HL-60 (cell line): ENCODE measurements around the gene TMEM252.

Experiments
- DNase-seq, 2 experiments: peaks; one replicate each; pipeline ENCODE4 v3.0.0-alpha.2; 2010 to 2020; ENCODE audit warnings: low read depth in 1 of 2, low spot score in 1 of 2
- H3K27ac ChIP-seq: fragments of 250-450 bp; sonication (Bioruptor Pico); replicated peaks from 2 replicates; pipeline ENCODE4 v1.5.1; 2020; ENCODE audit warnings: mild to moderate bottlenecking, moderate library complexity
- H3K27me3 ChIP-seq: fragments of 250-450 bp; sonication (Bioruptor Pico); 2 replicates; pipeline ENCODE4 v1.5.1; 2021; ENCODE audit warnings: mild to moderate bottlenecking, moderate library complexity; ENCODE audit not compliant: insufficient read depth, poor library complexity, severe bottlenecking
- H3K4me3 ChIP-seq: replicated peaks from 2 replicates; pipeline ENCODE4 v1.5.1; 2011; ENCODE audit warnings: mild to moderate bottlenecking, control low read depth, low read length; ENCODE audit not compliant: insufficient read depth
- CTCF ChIP-seq: IDR thresholded peaks from one replicate; pipeline ENCODE4 v1.5.1; 2011; ENCODE audit warnings: low read length, control low read depth, inconsistent platforms; ENCODE audit not compliant: insufficient read depth
- GABPA ChIP-seq: IDR thresholded peaks from 2 replicates; pipeline ENCODE4 v1.6.1; 2012; ENCODE audit warnings: low read depth
- POLR2AphosphoS5 ChIP-seq: IDR thresholded peaks from 2 replicates; pipeline ENCODE4 v1.6.1; 2012; ENCODE audit warnings: low read depth
- REST ChIP-seq: IDR thresholded peaks from 2 replicates; pipeline ENCODE4 v1.6.1; 2012; ENCODE audit warnings: low read depth; ENCODE audit not compliant: insufficient replicate concordance
- SPI1 ChIP-seq: IDR thresholded peaks from 2 replicates; pipeline ENCODE4 v1.6.1; 2012; ENCODE audit warnings: low read depth, mild to moderate bottlenecking, borderline replicate concordance

The TMEM252 gene

GRCh38 chr9:68507806-68508145, 32.9 kb downstream of the TMEM252 start:
- no peak overlapping the region for H3K27ac ChIP-seq
- TF ChIP-seq POLR2AphosphoS5: no peak
- TF ChIP-seq GABPA: no peak
- TF ChIP-seq REST: no peak
- no peak for TF ChIP-seq CTCF
- no peak for TF ChIP-seq SPI1
- H3K27me3 ChIP-seq: no peaks in the 10 kb centered on the region
- no peak overlapping the region for H3K4me3 ChIP-seq
- DNase-seq: no peak

GRCh38 chr9:68507130-68507805, 33.4 kb downstream of the TMEM252 start:
- DNase-seq: no peak
- Histone ChIP-seq H3K27ac (no peak overlapping the region), H3K27me3 (no peaks in the 10 kb centered on the region), H3K4me3 (no peak overlapping the region)
- TF ChIP-seq POLR2AphosphoS5 (no peak), CTCF (no peak), REST (no peak), GABPA (no peak), SPI1 (no peak)

GRCh38 chr9:68506551-68506950, 34.1 kb downstream of the TMEM252 start:
- DNase-seq: no peak
- H3K4me3 ChIP-seq: no peak overlapping the region
- no peaks in the 10 kb centered on the region for H3K27me3 ChIP-seq
- no peak for TF ChIP-seq REST
- no peak for TF ChIP-seq CTCF
- TF ChIP-seq GABPA: no peak
- no peak for TF ChIP-seq SPI1
- no peak for TF ChIP-seq POLR2AphosphoS5
- H3K27ac ChIP-seq: peak overlapping the region; percentile 15; the same call in 1 of the 2 replicates
